ENCODE measurements around the gene KASH5.

Gene KASH5

GRCh38 chr19:49387936-49388372 is at the start of gene KASH5:
Gene KASH5, plus strand, starts transcription at chr19:49388249. Its CDS starts 2,635 bp downstream, at chr19:49390884.
- no peak for DNase-seq (ENCODE audit: low spot score)

- no peak for DNase-seq (ENCODE audit: low spot score)
Measured at GRCh38 chr19:49338691-49339300, 49.3 kb upstream of the KASH5 start.

- no peak for DNase-seq (ENCODE audit: low spot score)
Measured at GRCh38 chr19:49339301-49340068, 48.6 kb upstream of the KASH5 start.

GRCh38 chr19:49340069-49340864 is 47.8 kb upstream of the KASH5 start:
- no peak for DNase-seq (ENCODE audit: low spot score)

GRCh38 chr19:49340865-49341718 is 47.0 kb upstream of the KASH5 start:
- DNase-seq (ENCODE audit: low spot score) = no peak

- no peak for DNase-seq (ENCODE audit: low spot score)
Measured at GRCh38 chr19:49342291-49342721, 45.7 kb upstream of the KASH5 start.

- DNase-seq (ENCODE audit: low spot score) = no peak
Measured at GRCh38 chr19:49343123-49343522, 44.9 kb upstream of the KASH5 start.

GRCh38 chr19:49344505-49345423 is 43.3 kb upstream of the KASH5 start:
- no peak for DNase-seq (ENCODE audit: low spot score)

GRCh38 chr19:49347191-49347590 is 40.9 kb upstream of the KASH5 start:
- no peak for DNase-seq (ENCODE audit: low spot score)

- peak; percentile 83 for DNase-seq (ENCODE audit: low spot score)
Measured at GRCh38 chr19:49347835-49348234, 40.2 kb upstream of the KASH5 start.

- DNase-seq (ENCODE audit: low spot score) = no peak
Measured at GRCh38 chr19:49348305-49349189, 39.5 kb upstream of the KASH5 start.

- DNase-seq (ENCODE audit: low spot score) = no peak
Measured at GRCh38 chr19:49349567-49349966, 38.5 kb upstream of the KASH5 start.

GRCh38 chr19:49355909-49356353 is 32.1 kb upstream of the KASH5 start:
- no peak for DNase-seq (ENCODE audit: low spot score)

GRCh38 chr19:49356382-49356781 is 31.7 kb upstream of the KASH5 start:
- DNase-seq (ENCODE audit: low spot score) = no peak

GRCh38 chr19:49357186-49357585 is 30.9 kb upstream of the KASH5 start:
- DNase-seq (ENCODE audit: low spot score) = no peak

GRCh38 chr19:49359851-49360820 is 27.9 kb upstream of the KASH5 start:
- no peak for DNase-seq (ENCODE audit: low spot score)

GRCh38 chr19:49361438-49362047 is 26.5 kb upstream of the KASH5 start:
- peak; percentile 76 for DNase-seq (ENCODE audit: low spot score)
